ENCODE measurements around the gene CYLD. TPM values are rescaled to one million over a fixed set of nuclear protein-coding genes. Genes with fewer than 3 reads are reported as not detected.

CYLD gene
- total RNA-seq, 1 experiment from 2014 or later: 9.8 TPM

- H3K27ac Mint-ChIP-seq (ENCODE audit: unreplicated experiment): no peak overlapping the region
- Histone ChIP-seq H3K27me3 (replicated peaks; ENCODE audit: control insufficient read depth, insufficient read depth, low read length) (no peaks in the 10 kb centered on the region), H3K9me3 (peaks cover 18% of the 10 kb centered on the region), H3K36me3 (ENCODE audit: control insufficient read depth, insufficient read depth, low read length) (no peaks in the 10 kb centered on the region), H3K4me1 (peaks cover 18% of the 10 kb centered on the region), H3K4me3 (ENCODE audit: low read depth, low read length) (no peak overlapping the region)
- intact Hi-C loops (cut with micrococcal nuclease; ENCODE audit: unreplicated experiment): no loop called here
- ChIA-PET CTCF (no interaction called here), POLR2A (no interaction called here)
- H3K9me3 Mint-ChIP-seq (ENCODE audit: unreplicated experiment): peaks cover 16% of the 10 kb centered on the region
- no TSS peak for BruUV-seq (replicated peaks)
- peaks cover 16% of the 10 kb centered on the region for H3K4me1 Mint-ChIP-seq (ENCODE audit: low read depth, unreplicated experiment)
- H3K27me3 Mint-ChIP-seq (ENCODE audit: insufficient read depth, unreplicated experiment): no peaks in the 10 kb centered on the region
- no peak for DNase-seq
- peaks cover 21% of the 10 kb centered on the region for H3K36me3 Mint-ChIP-seq (ENCODE audit: insufficient read depth, unreplicated experiment)
- no peak overlapping the region for H3K4me3 Mint-ChIP-seq (ENCODE audit: unreplicated experiment)
- no peak for TF ChIP-seq CTCF (IDR thresholded peaks at IDR 0.05; ENCODE audit: insufficient read depth in 1 of 2, low read depth in 1 of 2, low read length in 1 of 2, severe bottlenecking in 1 of 2, unreplicated experiment in 1 of 2)
Observed at GRCh38 chr16:50709061-50709684, 32.7 kb upstream of the CYLD start.

GRCh38 chr16:50709980-50710379 is 31.9 kb upstream of the CYLD start:
- TF ChIP-seq CTCF (IDR thresholded peaks at IDR 0.05; ENCODE audit: insufficient read depth in 1 of 2, low read depth in 1 of 2, low read length in 1 of 2, severe bottlenecking in 1 of 2, unreplicated experiment in 1 of 2): no peak
- CTCF ChIA-PET: no interaction called here
- POLR2A ChIA-PET: no interaction called here

GRCh38 chr16:50711040-50711439 is 30.8 kb upstream of the CYLD start:
- CTCF ChIA-PET: no interaction called here
- POLR2A ChIA-PET: no interaction called here
- H3K9me3 ChIP-seq: 0 out of 2 replicates have a peak, but pooled peaks cover 3% of the 10 kb centered on the region
- DNase-seq: no peak
- no peak overlapping the region for H3K4me3 Mint-ChIP-seq (ENCODE audit: unreplicated experiment)
- no TSS peak for BruUV-seq (replicated peaks)
- peaks cover 5% of the 10 kb centered on the region for H3K4me1 Mint-ChIP-seq (ENCODE audit: low read depth, unreplicated experiment)
- no peaks in the 10 kb centered on the region for H3K27me3 ChIP-seq (replicated peaks; ENCODE audit: control insufficient read depth, insufficient read depth, low read length)
- no peak overlapping the region for H3K27ac Mint-ChIP-seq (ENCODE audit: unreplicated experiment)
- H3K4me3 ChIP-seq (ENCODE audit: low read depth, low read length): no peak overlapping the region
- H3K9me3 Mint-ChIP-seq (ENCODE audit: unreplicated experiment): no peaks in the 10 kb centered on the region
- peaks cover 5% of the 10 kb centered on the region for H3K36me3 Mint-ChIP-seq (ENCODE audit: insufficient read depth, unreplicated experiment)
- no peaks in the 10 kb centered on the region for H3K36me3 ChIP-seq (ENCODE audit: control insufficient read depth, insufficient read depth, low read length)
- intact Hi-C loops (cut with micrococcal nuclease; ENCODE audit: unreplicated experiment): no loop called here
- TF ChIP-seq CTCF (IDR thresholded peaks at IDR 0.05; ENCODE audit: insufficient read depth in 1 of 2, low read depth in 1 of 2, low read length in 1 of 2, severe bottlenecking in 1 of 2, unreplicated experiment in 1 of 2): no peak
- peaks cover 12% of the 10 kb centered on the region for H3K4me1 ChIP-seq
- H3K27me3 Mint-ChIP-seq (ENCODE audit: insufficient read depth, unreplicated experiment): no peaks in the 10 kb centered on the region

More at GRCh38 chr16:50709980-50710379, 31.9 kb upstream of the CYLD start:
- Histone ChIP-seq H3K4me3 (ENCODE audit: low read depth, low read length) (no peak overlapping the region), H3K36me3 (ENCODE audit: control insufficient read depth, insufficient read depth, low read length) (no peaks in the 10 kb centered on the region), H3K4me1 (peaks cover 18% of the 10 kb centered on the region), H3K9me3 (peaks cover 10% of the 10 kb centered on the region), H3K27me3 (replicated peaks; ENCODE audit: control insufficient read depth, insufficient read depth, low read length) (no peaks in the 10 kb centered on the region)
- no peak for DNase-seq
- peaks cover 14% of the 10 kb centered on the region for H3K4me1 Mint-ChIP-seq (ENCODE audit: low read depth, unreplicated experiment)
- BruUV-seq (replicated peaks): no TSS peak
- intact Hi-C loops (cut with micrococcal nuclease; ENCODE audit: unreplicated experiment): no loop called here
- H3K27ac Mint-ChIP-seq (ENCODE audit: unreplicated experiment): no peak overlapping the region
- H3K9me3 Mint-ChIP-seq (ENCODE audit: unreplicated experiment): peaks cover 8% of the 10 kb centered on the region
- H3K36me3 Mint-ChIP-seq (ENCODE audit: insufficient read depth, unreplicated experiment): peaks cover 13% of the 10 kb centered on the region
- H3K4me3 Mint-ChIP-seq (ENCODE audit: unreplicated experiment): no peak overlapping the region
- H3K27me3 Mint-ChIP-seq (ENCODE audit: insufficient read depth, unreplicated experiment): no peaks in the 10 kb centered on the region

All from Caco-2 (cell line).